SK-N-SH (cell line): ENCODE results near the gene EGFLAM. TPM values are rescaled to one million over a fixed set of nuclear protein-coding genes. Genes with fewer than 3 reads are reported as not detected.

Experiments
- CTCF ChIA-PET: fragments of 300-600, 350-600 bp; formaldehyde crosslinking; extraction: SDS; loops from one replicate; lab custom pipeline; 2021; lab: Yijun Ruan, JAX
- POLR2A ChIA-PET: fragments of 350-600 bp; sonication (Branson Sonifier 250); formaldehyde crosslinking; extraction: SDS; loops from one replicate; lab custom pipeline; 2020; ENCODE audit warnings: antibody characterized with exemption, inconsistent platforms; lab: Yijun Ruan, JAX
- DNase-seq: peaks from one replicate; pipeline ENCODE4 v3.0.0; 2012
- H2AFZ ChIP-seq: fragments of 200-600 bp; sonication (generic); 2 replicates; pipeline ENCODE4 v1.8.1; 2016; ENCODE audit warnings: antibody characterized with exemption, mild to moderate bottlenecking, low read depth
- H3F3A ChIP-seq: fragments of 200-600 bp; sonication (generic); replicated peaks from 2 replicates; pipeline ENCODE3; 2016; ENCODE audit warnings: antibody characterized with exemption, mild to moderate bottlenecking; ENCODE audit not compliant: insufficient read depth
- H3K27ac ChIP-seq, 2 experiments: fragments of 200-500 bp in 1 of 2; fragments of 200-600 bp in 1 of 2; sonication (Bioruptor generic) in 1 of 2; sonication (generic), shearing (Covaris generic) in 1 of 2; 2 replicates each; pipeline versions ENCODE4 v1.5.1 to v1.6.1; 2014 to 2016; ENCODE audit warnings: low read depth in 2 of 2, inconsistent platforms in 1 of 2, low read length in 1 of 2, mild to moderate bottlenecking in 1 of 2, mixed read lengths in 1 of 2
- H3K27me3 ChIP-seq: fragments of 200-600 bp; sonication (generic), shearing (Covaris generic); 2 replicates; pipeline ENCODE4 v1.6.1; 2016; ENCODE audit warnings: mixed run types; ENCODE audit not compliant: insufficient read depth
- H3K36me3 ChIP-seq, 2 experiments: fragments of 200-500 bp in 1 of 2; fragments of 200-600 bp in 1 of 2; sonication (Bioruptor generic) in 1 of 2; sonication (generic) in 1 of 2; replicated peaks in 1 of 2; 2 replicates each; pipeline versions ENCODE3 to v1.5.1; 2014 to 2016; ENCODE audit warnings: low read length in 1 of 2, mild to moderate bottlenecking in 1 of 2; ENCODE audit not compliant: insufficient read depth in 2 of 2, control insufficient read depth in 1 of 2
- H3K4me1 ChIP-seq, 2 experiments: fragments of 200-500 bp in 1 of 2; fragments of 200-600 bp in 1 of 2; sonication (Bioruptor generic) in 1 of 2; sonication (generic), shearing (Covaris generic) in 1 of 2; 2 replicates each; pipeline versions ENCODE4 v1.5.1 to v1.6.1; 2014 to 2016; ENCODE audit warnings: low read depth in 1 of 2, low read length in 1 of 2, mixed run types in 1 of 2; ENCODE audit not compliant: insufficient read depth in 2 of 2, control insufficient read depth in 1 of 2
- H3K4me2 ChIP-seq: fragments of 200-600 bp; sonication (generic), shearing (Covaris generic); 2 replicates; pipeline ENCODE4 v1.6.1; 2017; ENCODE audit warnings: mixed run types
- H3K4me3 ChIP-seq, 2 experiments: fragments of 200-500 bp in 1 of 2; fragments of 200-600 bp in 1 of 2; sonication (Bioruptor generic) in 1 of 2; sonication (generic), shearing (Covaris generic) in 1 of 2; 2 replicates each; pipeline versions ENCODE4 v1.5.1 to v1.8.1; 2014 to 2016; ENCODE audit warnings: low read depth in 2 of 2, inconsistent platforms in 1 of 2, low read length in 1 of 2, mild to moderate bottlenecking in 1 of 2, mixed read lengths in 1 of 2, moderate library complexity in 1 of 2
- H3K79me2 ChIP-seq: fragments of 200-600 bp; sonication (generic); 2 replicates; pipeline ENCODE4 v1.8.1; 2017; ENCODE audit warnings: mild to moderate bottlenecking; ENCODE audit not compliant: insufficient read depth
- H3K9ac ChIP-seq: fragments of 200-600 bp; sonication (generic); 2 replicates; pipeline ENCODE4 v1.6.1; 2017; ENCODE audit warnings: mixed run types
- H3K9me2 ChIP-seq: fragments of 200-600 bp; sonication (generic); 2 replicates; pipeline ENCODE4 v1.6.1; 2017; ENCODE audit warnings: mixed run types
- H3K9me3 ChIP-seq: fragments of 200-600 bp; sonication (generic); 2 replicates; pipeline ENCODE4 v1.6.1; 2017; ENCODE audit warnings: mixed run types, mild to moderate bottlenecking, moderate library complexity
- H4K20me1 ChIP-seq: fragments of 200-600 bp; sonication (generic); 2 replicates; pipeline ENCODE4 v1.6.1; 2017; ENCODE audit warnings: mild to moderate bottlenecking, mixed run types; ENCODE audit not compliant: insufficient read depth
- CHD2 ChIP-seq: fragments of 150-350 bp; IDR thresholded peaks from 2 replicates; pipeline ENCODE4 v1.6.1; 2018; ENCODE audit warnings: low read length; ENCODE audit not compliant: partially characterized antibody
- EZH2phosphoT487 ChIP-seq: fragments of 200-600 bp; sonication (generic); IDR thresholded peaks from 2 replicates; pipeline ENCODE4 v1.6.1; 2017; ENCODE audit warnings: low read depth, mixed run types, mild to moderate bottlenecking, antibody characterized with exemption, moderate library complexity, borderline replicate concordance
- FOXM1 ChIP-seq: IDR thresholded peaks from 2 replicates; pipeline ENCODE4 v1.4.0; 2012; ENCODE audit warnings: low read depth, mild to moderate bottlenecking
- GABPA ChIP-seq: IDR thresholded peaks from 2 replicates; pipeline ENCODE4 v1.4.0; 2012; ENCODE audit warnings: low read depth, mild to moderate bottlenecking
- GATA2 ChIP-seq: sonication (generic); formaldehyde crosslinking; IDR thresholded peaks from 2 replicates; pipeline ENCODE4 v1.5.0; 2020; ENCODE audit warnings: mild to moderate bottlenecking, missing genetic modification reagents
- JUND ChIP-seq: IDR thresholded peaks from 2 replicates; pipeline ENCODE4 v1.4.0; 2012
- MXI1 ChIP-seq: IDR thresholded peaks from 2 replicates; pipeline ENCODE4 v1.6.1; 2012; ENCODE audit warnings: mild to moderate bottlenecking, low read depth, low read length, improper control_type of control experiment
- NFIC ChIP-seq: IDR thresholded peaks from 2 replicates; pipeline ENCODE4 v1.4.0; 2012; ENCODE audit warnings: borderline replicate concordance
- RAD21 ChIP-seq: IDR thresholded peaks from 2 replicates; pipeline ENCODE4 v1.6.1; 2012; ENCODE audit warnings: mild to moderate bottlenecking, low read length
- RCOR1 ChIP-seq: fragments of 150-350 bp; IDR thresholded peaks from 2 replicates; pipeline ENCODE4 v1.6.1; 2017; ENCODE audit warnings: antibody characterized with exemption, low read length
- SIN3A ChIP-seq: IDR thresholded peaks from 2 replicates; pipeline ENCODE4 v1.6.1; 2012; ENCODE audit warnings: low read depth, mild to moderate bottlenecking, low read length, moderate library complexity, borderline replicate concordance
- TEAD4 ChIP-seq: IDR thresholded peaks from 2 replicates; pipeline ENCODE4 v1.4.0; 2012; ENCODE audit warnings: mild to moderate bottlenecking, borderline replicate concordance; ENCODE audit not compliant: insufficient read depth
- WGBS: methylation state at CpG from one replicate; pipeline ENCODE4 v1.1.6; 2017; ENCODE audit warnings: low lambda C conversion rate; 5-methylcytosine and 5-hydroxymethylcytosine counted together
- polyA plus RNA-seq, 3 experiments: library from polyadenylated mRNA; depleted of rRNA; stranded (reverse); fragments of >200 nt; gene quantifications; 2 replicates each; pipeline ENCODE4 v1.2.3, GENCODE V29; 2012
- TF ChIP-seq, protein P1 (sequence below): IDR thresholded peaks from 2 replicates; pipeline ENCODE4 v1.4.0; 2012; ENCODE audit warnings: low read depth, borderline replicate concordance
- TF ChIP-seq, protein P2 (sequence below): fragments of 150-350 bp; IDR thresholded peaks from 2 replicates; pipeline ENCODE4 v1.6.1; 2016; ENCODE audit warnings: mild to moderate bottlenecking, low read depth, low read length
- TF ChIP-seq, protein P3 (sequence below): fragments of 150-350 bp; IDR thresholded peaks from 2 replicates; pipeline ENCODE4 v1.6.1; 2017; ENCODE audit warnings: antibody characterized with exemption, low read length, low read depth, borderline replicate concordance

The EGFLAM gene
- polyA plus RNA-seq, 1 of the 3 experiments (the other 2 are of a cell fraction) = 0.05 TPM

DNA sequence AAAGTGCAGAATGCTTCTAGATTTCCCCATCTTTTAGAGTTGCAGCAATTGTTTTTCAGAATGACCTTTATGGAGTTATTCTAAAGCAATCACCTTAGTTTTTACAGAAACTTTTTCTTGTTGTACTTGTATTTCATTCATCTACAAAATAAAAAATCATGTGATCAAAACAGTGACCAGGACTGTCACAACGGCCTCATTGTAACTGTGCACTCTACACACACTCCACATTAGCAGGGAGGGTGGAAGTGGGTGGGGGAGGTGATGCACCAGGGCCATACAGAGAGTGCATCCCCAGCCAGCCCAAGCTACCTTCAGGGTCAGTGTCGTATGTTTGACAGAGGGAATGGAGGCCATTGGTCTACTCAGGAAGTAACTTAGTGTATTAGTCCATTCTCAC, 26.9 kb downstream of the EGFLAM start:
- CTCF ChIA-PET = interaction anchor here (1.5 kb wide), 1 partner anchor 20 kb away, joined by 14 read pairs; no protein-coding TSS in a partner anchor
- H3K4me3 ChIP-seq = no peak overlapping the region
- TF ChIP-seq, protein P1, sequence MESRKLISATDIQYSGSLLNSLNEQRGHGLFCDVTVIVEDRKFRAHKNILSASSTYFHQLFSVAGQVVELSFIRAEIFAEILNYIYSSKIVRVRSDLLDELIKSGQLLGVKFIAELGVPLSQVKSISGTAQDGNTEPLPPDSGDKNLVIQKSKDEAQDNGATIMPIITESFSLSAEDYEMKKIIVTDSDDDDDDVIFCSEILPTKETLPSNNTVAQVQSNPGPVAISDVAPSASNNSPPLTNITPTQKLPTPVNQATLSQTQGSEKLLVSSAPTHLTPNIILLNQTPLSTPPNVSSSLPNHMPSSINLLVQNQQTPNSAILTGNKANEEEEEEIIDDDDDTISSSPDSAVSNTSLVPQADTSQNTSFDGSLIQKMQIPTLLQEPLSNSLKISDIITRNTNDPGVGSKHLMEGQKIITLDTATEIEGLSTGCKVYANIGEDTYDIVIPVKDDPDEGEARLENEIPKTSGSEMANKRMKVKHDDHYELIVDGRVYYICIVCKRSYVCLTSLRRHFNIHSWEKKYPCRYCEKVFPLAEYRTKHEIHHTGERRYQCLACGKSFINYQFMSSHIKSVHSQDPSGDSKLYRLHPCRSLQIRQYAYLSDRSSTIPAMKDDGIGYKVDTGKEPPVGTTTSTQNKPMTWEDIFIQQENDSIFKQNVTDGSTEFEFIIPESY = no peak
- TF ChIP-seq RAD21 (no peak), JUND (no peak), TEAD4 (no peak), FOXM1 (no peak)
- TF ChIP-seq, protein P2, sequence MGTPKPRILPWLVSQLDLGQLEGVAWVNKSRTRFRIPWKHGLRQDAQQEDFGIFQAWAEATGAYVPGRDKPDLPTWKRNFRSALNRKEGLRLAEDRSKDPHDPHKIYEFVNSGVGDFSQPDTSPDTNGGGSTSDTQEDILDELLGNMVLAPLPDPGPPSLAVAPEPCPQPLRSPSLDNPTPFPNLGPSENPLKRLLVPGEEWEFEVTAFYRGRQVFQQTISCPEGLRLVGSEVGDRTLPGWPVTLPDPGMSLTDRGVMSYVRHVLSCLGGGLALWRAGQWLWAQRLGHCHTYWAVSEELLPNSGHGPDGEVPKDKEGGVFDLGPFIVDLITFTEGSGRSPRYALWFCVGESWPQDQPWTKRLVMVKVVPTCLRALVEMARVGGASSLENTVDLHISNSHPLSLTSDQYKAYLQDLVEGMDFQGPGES = no peak
- TF ChIP-seq, all 33 proteins: peak for 0
- no peaks in the 10 kb centered on the region for H3K79me2 ChIP-seq
- no peaks in the 10 kb centered on the region for H3K9me3 ChIP-seq
- POLR2A ChIA-PET = no interaction called here
- no peak overlapping the region for H3K9ac ChIP-seq
- no peak overlapping the region for H2AFZ ChIP-seq
- H3K4me2 ChIP-seq = no peak overlapping the region
- no peak overlapping the region for H3K27ac ChIP-seq
- 14% methylated on average over 2 of the region's 2 CpGs for WGBS
- no peak for DNase-seq
- peaks cover 0 to 3% of the 10 kb centered on the region in 2 experiments for H3K36me3 ChIP-seq
- H3K9me2 ChIP-seq = no peaks in the 10 kb centered on the region
- no peaks in the 10 kb centered on the region for H4K20me1 ChIP-seq
- no peaks in the 10 kb centered on the region for H3F3A ChIP-seq
- H3K27me3 ChIP-seq = no peaks in the 10 kb centered on the region
- H3K4me1 ChIP-seq = no peaks in the 10 kb centered on the region

DNA sequence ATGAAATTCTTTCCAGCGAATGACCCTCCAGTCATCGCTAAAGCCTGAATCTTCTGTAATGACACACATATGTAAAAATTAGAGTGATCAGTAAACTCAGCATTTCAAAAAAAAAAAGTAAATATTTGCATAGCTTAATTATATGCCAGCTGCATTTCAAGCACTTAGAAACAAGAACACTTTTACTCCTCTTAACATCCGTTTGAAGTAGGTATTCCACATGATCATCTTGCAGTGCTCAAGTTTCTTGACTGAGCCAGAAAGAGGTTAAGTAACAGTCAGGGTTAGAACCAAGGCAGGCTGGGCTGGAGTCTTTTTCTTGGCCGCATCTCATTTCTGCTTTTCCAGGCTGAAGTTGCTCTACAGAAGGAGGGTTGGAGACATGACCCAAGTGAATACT, 27.6 kb downstream of the EGFLAM start:
- Histone ChIP-seq H2AFZ (no peak overlapping the region), H3K27ac (no peak overlapping the region), H3K36me3 (peaks cover 0 to 3% of the 10 kb centered on the region in 2 experiments), H3K9me2 (no peaks in the 10 kb centered on the region), H4K20me1 (no peaks in the 10 kb centered on the region), H3K9ac (no peak overlapping the region), H3F3A (no peaks in the 10 kb centered on the region), H3K4me2 (no peak overlapping the region), H3K9me3 (no peaks in the 10 kb centered on the region), H3K4me1 (no peaks in the 10 kb centered on the region), H3K79me2 (no peaks in the 10 kb centered on the region), H3K4me3 (no peak overlapping the region), H3K27me3 (no peaks in the 10 kb centered on the region)
- no peak for DNase-seq
- 56% methylated on average over 4 of the region's 4 CpGs for WGBS
- TF ChIP-seq GABPA = no peak
- TF ChIP-seq, protein P3, sequence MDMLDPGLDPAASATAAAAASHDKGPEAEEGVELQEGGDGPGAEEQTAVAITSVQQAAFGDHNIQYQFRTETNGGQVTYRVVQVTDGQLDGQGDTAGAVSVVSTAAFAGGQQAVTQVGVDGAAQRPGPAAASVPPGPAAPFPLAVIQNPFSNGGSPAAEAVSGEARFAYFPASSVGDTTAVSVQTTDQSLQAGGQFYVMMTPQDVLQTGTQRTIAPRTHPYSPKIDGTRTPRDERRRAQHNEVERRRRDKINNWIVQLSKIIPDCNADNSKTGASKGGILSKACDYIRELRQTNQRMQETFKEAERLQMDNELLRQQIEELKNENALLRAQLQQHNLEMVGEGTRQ = no peak
- TF ChIP-seq GATA2 = no peak
- TF ChIP-seq SIN3A = no peak
- TF ChIP-seq MXI1 = no peak
- TF ChIP-seq NFIC = no peak
- TF ChIP-seq EZH2phosphoT487 = no peak
- TF ChIP-seq CHD2 = no peak
- TF ChIP-seq RCOR1 = no peak
- CTCF ChIA-PET = interaction anchor here (1.3 kb wide), 1 partner anchor 21 kb away, joined by 6 read pairs; no protein-coding TSS in a partner anchor
- POLR2A ChIA-PET = no interaction called here
